Activated CD8-positive, alpha-beta T cell treated with anti-CD3 and anti-CD28 coated beads, Interleukin-2, amount 10 ng/mL, durations not matched to agents 7 days and 5 days (primary cell): ENCODE data around the gene FLOT1. TPM values are rescaled to one million over a fixed set of nuclear protein-coding genes. Genes with fewer than 3 reads are reported as not detected.
A peak's percentile ranks its signal among the peaks of the same experiment; 100 is the strongest.

Source experiments
- ATAC-seq: fragments of 150-1000 bp; cut with Tn5 transposase; one replicate; pipeline ENCODE4 v1.10.0; 2021; ENCODE audit warnings: moderate library complexity
- CTCF ChIA-PET: fragments of 350-600 bp; sonication (Branson Sonifier 250); formaldehyde crosslinking; loops from one replicate; lab custom pipeline; 2021; ENCODE audit warnings: antibody characterized with exemption; lab: Charles Lee
- POLR2A ChIA-PET: fragments of 350-600 bp; sonication (Branson Sonifier 250); formaldehyde crosslinking; loops from one replicate; lab custom pipeline; 2021; ENCODE audit warnings: antibody characterized with exemption; lab: Charles Lee
- DNase-seq: peaks from one replicate; pipeline ENCODE4 v3.0.0-alpha.2; 2020
- H3K27ac Mint-ChIP-seq: one replicate; pipeline ENCODE4 v1.8.0; 2021; ENCODE audit warnings: mild to moderate bottlenecking, mixed read lengths
- H3K27me3 Mint-ChIP-seq: one replicate; pipeline ENCODE4 v1.8.0; 2021; ENCODE audit warnings: low read depth, mixed read lengths
- H3K36me3 Mint-ChIP-seq: one replicate; pipeline ENCODE4 v1.8.0; 2021; ENCODE audit warnings: low read depth, mixed read lengths
- H3K4me1 Mint-ChIP-seq: one replicate; pipeline ENCODE4 v1.8.0; 2021; ENCODE audit warnings: low read depth, mixed read lengths
- H3K4me3 Mint-ChIP-seq: one replicate; pipeline ENCODE4 v1.8.0; 2021; ENCODE audit warnings: mild to moderate bottlenecking, mixed read lengths
- H3K9me3 Mint-ChIP-seq: one replicate; pipeline ENCODE4 v1.8.0; 2022; ENCODE audit warnings: mixed read lengths; ENCODE audit not compliant: insufficient read depth
- total RNA-seq, 2 experiments: library from RNA; stranded (reverse); gene quantifications; one replicate each; pipeline ENCODE4 v1.2.3, GENCODE V29; 2021

The FLOT1 gene
- total RNA-seq, 2 experiments from 2014 or later: 314 to 317 TPM

DNA sequence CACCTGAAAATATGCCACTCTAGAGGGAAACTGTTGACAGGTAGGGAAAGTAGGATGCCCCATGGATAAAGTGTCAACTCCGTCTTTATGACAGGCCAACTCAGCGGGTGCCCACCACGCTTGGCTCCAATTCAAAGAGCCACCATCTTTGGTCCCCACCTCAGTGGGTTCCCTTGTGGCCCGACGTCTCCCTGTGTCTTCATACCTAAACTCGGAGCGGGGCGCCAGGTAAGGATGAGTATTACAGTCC lies 25.7 kb downstream of the FLOT1 start:
- ATAC-seq (no peak), DNase-seq (no peak)
- peak overlapping the region; percentile 98 for H3K4me3 Mint-ChIP-seq
- ChIA-PET POLR2A (interaction anchor here (0.6 to 12.8 kb wide), 9 partner anchors 9 to 1019 kb away, joined by 3 to 343 read pairs (median 5); partner anchors contain the start of genes C6orf136, CLIC1, MRPS18B and NRM), CTCF (interaction anchor here (0.8 to 25.4 kb wide), 9 partner anchors 11 to 197 kb away, joined by 3 to 686 read pairs (median 3); partner anchors contain the start of gene DHX16)
- peaks cover 69% of the 10 kb centered on the region for H3K4me1 Mint-ChIP-seq
- H3K36me3 Mint-ChIP-seq: peaks cover 69% of the 10 kb centered on the region
- no peaks in the 10 kb centered on the region for H3K27me3 Mint-ChIP-seq
- no peaks in the 10 kb centered on the region for H3K9me3 Mint-ChIP-seq
- peak overlapping the region; percentile 100 for H3K27ac Mint-ChIP-seq

- no peaks in the 10 kb centered on the region for H3K9me3 Mint-ChIP-seq
- H3K4me3 Mint-ChIP-seq: no peak overlapping the region
- CTCF ChIA-PET: interaction anchor here (25.4 kb wide), 1 partner anchor 36 kb away, joined by 686 read pairs; the partner anchor contains the start of gene DHX16
- no peaks in the 10 kb centered on the region for H3K27me3 Mint-ChIP-seq
- peaks cover 69% of the 10 kb centered on the region for H3K36me3 Mint-ChIP-seq
- ATAC-seq (no peak), DNase-seq (no peak)
- H3K4me1 Mint-ChIP-seq: peaks cover 78% of the 10 kb centered on the region
- POLR2A ChIA-PET: interaction anchor here (3.9 kb wide), 1 partner anchor 31 kb away, joined by 45 read pairs; no protein-coding TSS in a partner anchor
- no peak overlapping the region for H3K27ac Mint-ChIP-seq
Observed at GRCh38 chr6:30714263-30714662, 28.2 kb downstream of the FLOT1 start.

GRCh38 chr6:30712441-30712945 lies 30.0 kb downstream of the FLOT1 start:
- ATAC-seq (no peak), DNase-seq (no peak)
- peaks cover 71% of the 10 kb centered on the region for H3K36me3 Mint-ChIP-seq
- peak overlapping the region; percentile 81 for H3K27ac Mint-ChIP-seq
- H3K9me3 Mint-ChIP-seq: no peaks in the 10 kb centered on the region
- POLR2A ChIA-PET: interaction anchor here (0.7 to 3.9 kb wide), 13 partner anchors 8 to 145 kb away, joined by 3 to 45 read pairs (median 5); partner anchors contain the start of genes MRPS18B, NRM, PPP1R10 and TUBB
- H3K4me3 Mint-ChIP-seq: peak overlapping the region; percentile 63
- no peaks in the 10 kb centered on the region for H3K27me3 Mint-ChIP-seq
- CTCF ChIA-PET: interaction anchor here (0.7 to 25.4 kb wide), 9 partner anchors 8 to 259 kb away, joined by 3 to 686 read pairs (median 4); partner anchors contain the start of gene DHX16
- peaks cover 65% of the 10 kb centered on the region for H3K4me1 Mint-ChIP-seq

DNA sequence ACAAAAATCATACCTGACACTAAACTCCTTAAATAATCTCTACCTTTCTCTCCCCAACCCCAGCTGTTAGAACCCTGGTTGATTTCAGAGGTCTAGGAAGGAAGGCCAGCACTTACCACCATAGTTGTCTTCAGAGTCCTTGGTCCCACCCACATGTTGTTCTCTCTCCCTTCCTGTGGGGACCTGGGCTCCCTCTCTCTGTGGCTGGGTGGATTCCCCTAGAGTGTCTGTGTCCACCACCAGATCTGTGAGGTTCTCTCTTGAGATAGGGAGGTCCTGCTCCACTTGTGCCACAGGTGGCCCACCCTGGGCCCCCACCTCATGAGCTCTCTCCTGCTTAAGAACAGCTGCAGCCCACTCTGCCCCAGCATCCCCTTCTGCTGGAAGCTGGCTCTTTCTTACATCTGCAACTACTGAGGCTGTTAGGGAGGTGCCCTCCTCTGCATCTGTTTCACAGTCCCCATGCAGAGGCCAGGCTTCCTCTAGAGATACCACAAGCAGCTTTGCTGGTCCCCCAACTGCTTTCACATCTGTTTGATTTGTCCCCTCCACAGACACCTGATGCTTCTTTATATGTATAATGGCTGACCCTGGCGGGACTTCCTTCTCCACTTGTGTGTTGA lies 30.6 kb downstream of the FLOT1 start:
- Mint-ChIP-seq H3K36me3 (peaks cover 73% of the 10 kb centered on the region), H3K27ac (peak overlapping the region; percentile 81), H3K9me3 (no peaks in the 10 kb centered on the region), H3K27me3 (no peaks in the 10 kb centered on the region), H3K4me1 (peaks cover 61% of the 10 kb centered on the region), H3K4me3 (peak overlapping the region; percentile 63)
- ATAC-seq (peak; percentile 83), DNase-seq (peak; percentile 57)
- ChIA-PET POLR2A (interaction anchor here (0.7 to 3.9 kb wide), 14 partner anchors 9 to 220 kb away, joined by 3 to 45 read pairs (median 4); partner anchors contain the start of genes MRPS18B, NRM, PPP1R10 and TUBB), CTCF (interaction anchor here (0.7 to 25.4 kb wide), 10 partner anchors 9 to 259 kb away, joined by 3 to 686 read pairs (median 4); partner anchors contain the start of genes DHX16 and NRM)

DNA sequence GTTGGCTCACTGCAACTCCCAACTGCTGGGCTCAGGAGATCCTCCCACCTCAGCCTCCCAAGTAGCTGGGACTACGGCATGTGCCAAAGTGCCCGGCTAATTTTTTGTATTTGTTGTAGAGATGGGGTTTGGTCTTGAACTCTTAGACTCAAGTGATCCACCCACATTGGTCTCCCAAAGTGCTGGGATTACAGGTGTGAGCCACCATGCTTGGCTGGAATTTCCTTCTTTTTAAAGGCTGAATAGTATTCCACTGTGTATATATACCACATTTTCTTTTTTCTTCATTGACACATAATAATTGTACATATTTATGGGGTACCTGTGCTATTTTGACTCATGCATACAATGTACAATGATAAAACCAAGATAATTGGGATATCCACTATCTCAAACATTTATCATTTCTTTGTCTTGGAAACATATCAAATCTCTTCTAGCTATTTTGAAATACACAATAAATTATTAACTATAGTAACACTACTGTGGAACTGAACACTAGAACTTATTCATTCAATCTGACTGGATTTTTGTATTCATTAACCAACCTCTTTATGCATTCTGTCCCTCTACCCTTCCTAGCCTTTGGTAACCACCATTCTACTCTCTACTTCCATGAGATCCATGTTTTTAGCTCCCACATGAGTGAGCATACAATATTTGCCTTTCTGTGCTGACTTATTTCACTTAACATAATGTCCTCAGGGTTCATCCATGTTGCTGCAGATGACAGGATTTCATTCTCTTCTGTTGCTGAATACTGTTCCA lies 33.2 kb downstream of the FLOT1 start:
- DNase-seq (no peak), ATAC-seq (no peak)
- no peak overlapping the region for H3K27ac Mint-ChIP-seq
- H3K36me3 Mint-ChIP-seq: peaks cover 68% of the 10 kb centered on the region
- peaks cover 39% of the 10 kb centered on the region for H3K4me1 Mint-ChIP-seq
- CTCF ChIA-PET: interaction anchor here (0.9 to 25.4 kb wide), 2 partner anchors 15 to 31 kb away, joined by 3 to 686 read pairs; partner anchors contain the start of gene DHX16
- no peak overlapping the region for H3K4me3 Mint-ChIP-seq
- POLR2A ChIA-PET: interaction anchor here (0.8 to 1.2 kb wide), 3 partner anchors 10 to 92 kb away, joined by 3 to 4 read pairs (median 3); partner anchors contain the start of genes MRPS18B and NRM
- H3K27me3 Mint-ChIP-seq: no peaks in the 10 kb centered on the region
- no peaks in the 10 kb centered on the region for H3K9me3 Mint-ChIP-seq

DNA sequence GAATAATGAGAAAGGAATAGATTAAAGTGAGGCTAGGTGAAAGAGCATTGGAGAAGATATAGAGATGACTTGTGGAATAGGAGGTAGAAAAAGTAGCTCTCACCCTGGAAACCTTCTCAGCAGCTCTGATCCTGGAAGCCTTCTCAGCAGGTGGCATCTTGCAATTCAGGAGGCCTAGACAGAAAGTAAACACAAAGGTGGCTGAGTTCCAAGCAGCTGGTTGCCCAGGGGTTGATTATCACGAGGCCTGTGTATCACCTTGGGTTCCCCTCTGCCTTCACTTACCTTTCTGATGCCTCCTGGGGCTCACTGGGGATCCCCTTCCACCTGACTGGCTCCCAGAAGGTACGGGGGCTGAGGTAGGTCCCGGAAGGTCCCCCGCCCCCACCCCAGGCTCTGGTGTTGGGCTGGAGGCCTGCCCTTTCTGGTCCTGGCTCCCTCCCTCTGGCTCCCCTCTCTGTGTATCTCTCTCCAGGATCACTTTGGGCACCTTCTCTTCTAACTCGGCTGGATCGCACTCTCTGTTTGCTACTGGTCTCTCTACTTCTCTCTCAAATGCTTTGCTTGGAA lies 35.1 kb downstream of the FLOT1 start:
- no peaks in the 10 kb centered on the region for H3K27me3 Mint-ChIP-seq
- ChIA-PET CTCF (interaction anchor here (1.0 to 1.9 kb wide), 2 partner anchors 24 to 29 kb away, joined by 3 to 6 read pairs; no protein-coding TSS in a partner anchor), POLR2A (interaction anchor here (1.0 to 1.6 kb wide), 2 partner anchors 10 to 19 kb away, joined by 3 to 4 read pairs; partner anchors contain the start of gene MDC1)
- ATAC-seq: no peak
- peaks cover 22% of the 10 kb centered on the region for H3K4me1 Mint-ChIP-seq
- no peaks in the 10 kb centered on the region for H3K9me3 Mint-ChIP-seq
- H3K27ac Mint-ChIP-seq: no peak overlapping the region
- DNase-seq: no peak
- H3K4me3 Mint-ChIP-seq: no peak overlapping the region
- H3K36me3 Mint-ChIP-seq: peaks cover 61% of the 10 kb centered on the region

DNA sequence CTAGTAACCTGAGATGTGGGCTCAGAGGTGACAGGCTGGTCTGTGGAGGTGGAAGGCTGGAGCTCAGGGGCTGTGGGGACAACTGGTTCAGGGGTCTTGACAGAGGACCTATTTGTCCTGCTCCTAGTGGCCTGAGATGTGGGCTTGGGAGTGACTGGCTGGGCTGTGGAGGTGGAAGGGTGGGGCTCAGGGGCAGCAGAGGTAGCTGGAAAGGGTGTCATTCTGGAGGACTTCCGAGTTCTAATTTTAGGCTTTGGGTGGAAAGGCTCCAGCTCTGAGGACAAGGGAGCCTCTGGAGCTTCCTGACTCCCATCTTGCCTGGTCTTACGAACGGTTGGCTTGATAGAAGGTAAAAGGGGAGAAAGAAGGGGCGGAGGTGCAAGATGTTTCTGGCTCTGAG lies 36.9 kb downstream of the FLOT1 start:
- H3K4me3 Mint-ChIP-seq: no peak overlapping the region
- H3K36me3 Mint-ChIP-seq: peaks cover 46% of the 10 kb centered on the region
- H3K27me3 Mint-ChIP-seq: no peaks in the 10 kb centered on the region
- H3K27ac Mint-ChIP-seq: peak overlapping the region; percentile 22
- no peak for DNase-seq
- no peaks in the 10 kb centered on the region for H3K9me3 Mint-ChIP-seq
- ATAC-seq: no peak
- POLR2A ChIA-PET: no interaction called here
- CTCF ChIA-PET: interaction anchor here (1.3 to 2.8 kb wide), 3 partner anchors 17 to 27 kb away, joined by 6 to 15 read pairs (median 9); no protein-coding TSS in a partner anchor
- peaks cover 4% of the 10 kb centered on the region for H3K4me1 Mint-ChIP-seq

DNA sequence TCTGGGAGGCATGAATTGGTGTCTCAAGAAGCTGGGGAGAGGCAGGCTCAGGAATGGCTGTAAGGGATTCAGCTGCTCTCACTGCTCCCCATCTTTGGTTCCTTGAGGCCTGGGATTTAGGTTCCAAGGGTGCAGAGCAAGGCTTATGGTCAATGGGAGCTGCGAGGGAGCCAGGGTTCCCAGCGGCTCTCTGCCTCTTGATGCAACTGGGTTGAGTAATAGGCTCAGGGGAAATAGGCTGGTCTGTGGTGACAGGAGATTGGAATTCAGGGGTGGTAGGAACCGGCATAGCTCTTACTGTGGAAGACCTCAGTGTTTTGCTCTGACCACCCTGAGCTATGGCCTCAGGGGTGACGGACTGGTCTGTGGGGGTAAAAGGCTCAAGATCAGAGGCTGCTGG lies 38.7 kb downstream of the FLOT1 start:
- Mint-ChIP-seq H3K27ac (no peak overlapping the region), H3K4me1 (no peaks in the 10 kb centered on the region), H3K9me3 (no peaks in the 10 kb centered on the region), H3K36me3 (peaks cover 50% of the 10 kb centered on the region), H3K4me3 (no peak overlapping the region), H3K27me3 (no peaks in the 10 kb centered on the region)
- CTCF ChIA-PET: interaction anchor here (0.9 to 2.8 kb wide), 6 partner anchors 9 to 27 kb away, joined by 3 to 15 read pairs (median 4); no protein-coding TSS in a partner anchor
- POLR2A ChIA-PET: interaction anchor here (0.7 to 1.2 kb wide), 3 partner anchors 18 to 25 kb away, joined by 3 to 7 read pairs (median 6); no protein-coding TSS in a partner anchor
- ATAC-seq (no peak), DNase-seq (no peak)

DNA sequence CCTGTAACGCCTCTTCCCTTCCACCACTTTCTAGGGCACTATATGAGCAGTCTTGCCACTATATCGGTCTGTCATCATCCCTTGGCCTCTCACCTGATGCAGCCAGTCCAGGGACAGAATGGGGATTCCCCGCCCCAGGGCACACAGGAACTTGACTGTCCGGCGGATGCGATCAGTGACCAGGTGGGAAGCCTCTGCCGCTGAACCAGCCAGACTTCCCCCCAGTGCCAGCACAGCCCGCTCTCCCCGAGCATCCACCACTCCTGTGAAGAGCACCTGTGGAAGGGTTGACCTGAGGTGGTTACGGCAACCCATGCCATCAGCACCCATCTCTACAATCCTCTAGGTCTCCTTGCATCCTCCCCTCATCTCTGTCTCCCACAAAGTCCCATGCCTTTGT lies 39.5 kb downstream of the FLOT1 start:
- ATAC-seq (no peak), DNase-seq (no peak)
- Mint-ChIP-seq H3K36me3 (peaks cover 49% of the 10 kb centered on the region), H3K27ac (no peak overlapping the region), H3K4me3 (no peak overlapping the region), H3K9me3 (no peaks in the 10 kb centered on the region), H3K4me1 (no peaks in the 10 kb centered on the region), H3K27me3 (no peaks in the 10 kb centered on the region)
- ChIA-PET POLR2A (no interaction called here), CTCF (interaction anchor here (1.2 to 2.8 kb wide), 2 partner anchors 10 to 24 kb away, joined by 3 to 15 read pairs; no protein-coding TSS in a partner anchor)

GRCh38 chr6:30700340-30700739 lies 42.1 kb downstream of the FLOT1 start:
- Mint-ChIP-seq H3K4me3 (no peak overlapping the region), H3K4me1 (no peaks in the 10 kb centered on the region), H3K27me3 (no peaks in the 10 kb centered on the region), H3K27ac (no peak overlapping the region), H3K36me3 (peaks cover 32% of the 10 kb centered on the region), H3K9me3 (no peaks in the 10 kb centered on the region)
- DNase-seq (no peak), ATAC-seq (no peak)
- CTCF ChIA-PET: interaction anchor here (0.9 to 1.0 kb wide), 2 partner anchors 11 to 31 kb away, joined by 3 read pairs; no protein-coding TSS in a partner anchor
- POLR2A ChIA-PET: no interaction called here
